MM.1S (cell line): ENCODE results near the gene TENM4.

Experiments used
- EZH2 ChIP-seq: fragments of 300-600 bp; sonication (generic); optimal IDR thresholded peaks from 2 replicates; pipeline ENCODE3; 2017; ENCODE audit warnings: low read depth, mild to moderate bottlenecking, antibody characterized with exemption, low read length, mixed read lengths
- EZH2phosphoT487 ChIP-seq: fragments of 300-600 bp; sonication (generic); IDR thresholded peaks from 2 replicates; pipeline ENCODE4 v1.6.1; 2018; ENCODE audit warnings: antibody characterized with exemption, low read length
- TF ChIP-seq, protein P1 (sequence below): fragments of 300-600 bp; sonication (generic); IDR thresholded peaks from 2 replicates; pipeline ENCODE4 v1.5.1; 2016; ENCODE audit warnings: antibody characterized with exemption, low read length, mixed read lengths

DNA sequence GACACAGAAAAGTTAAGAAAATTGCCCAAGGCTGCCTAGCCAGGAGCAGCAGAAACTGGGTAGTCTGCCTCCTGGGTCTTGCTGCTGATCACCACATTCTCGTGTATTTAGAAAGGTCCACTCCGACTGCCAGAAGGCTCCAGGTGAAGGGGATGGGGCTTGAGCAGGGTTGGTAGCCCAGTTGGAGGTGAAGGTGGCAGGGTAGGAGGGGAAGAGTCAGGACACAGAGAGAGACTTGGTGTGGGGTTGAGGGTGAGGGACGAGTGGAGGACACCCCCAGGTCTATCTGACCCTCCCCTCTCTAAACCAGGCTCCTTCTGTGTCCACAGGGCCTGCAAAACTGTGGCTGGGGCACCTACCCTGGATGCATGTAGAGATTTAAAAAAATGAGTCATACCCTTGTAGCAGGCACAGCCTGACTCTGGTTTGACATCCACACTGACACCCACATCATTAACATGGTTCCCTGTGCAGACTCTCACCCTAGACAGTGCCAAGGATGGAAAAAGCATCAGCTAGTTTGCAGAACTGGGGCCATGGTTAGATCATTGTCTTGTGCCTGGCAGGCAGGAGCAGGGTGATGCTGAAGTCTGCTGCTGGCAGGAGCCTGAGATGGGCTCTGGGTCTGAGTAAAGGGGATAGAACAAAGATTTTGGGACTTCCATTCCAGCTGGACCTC is 273.2 kb downstream of the TENM4 start:
- TF ChIP-seq, protein P1, sequence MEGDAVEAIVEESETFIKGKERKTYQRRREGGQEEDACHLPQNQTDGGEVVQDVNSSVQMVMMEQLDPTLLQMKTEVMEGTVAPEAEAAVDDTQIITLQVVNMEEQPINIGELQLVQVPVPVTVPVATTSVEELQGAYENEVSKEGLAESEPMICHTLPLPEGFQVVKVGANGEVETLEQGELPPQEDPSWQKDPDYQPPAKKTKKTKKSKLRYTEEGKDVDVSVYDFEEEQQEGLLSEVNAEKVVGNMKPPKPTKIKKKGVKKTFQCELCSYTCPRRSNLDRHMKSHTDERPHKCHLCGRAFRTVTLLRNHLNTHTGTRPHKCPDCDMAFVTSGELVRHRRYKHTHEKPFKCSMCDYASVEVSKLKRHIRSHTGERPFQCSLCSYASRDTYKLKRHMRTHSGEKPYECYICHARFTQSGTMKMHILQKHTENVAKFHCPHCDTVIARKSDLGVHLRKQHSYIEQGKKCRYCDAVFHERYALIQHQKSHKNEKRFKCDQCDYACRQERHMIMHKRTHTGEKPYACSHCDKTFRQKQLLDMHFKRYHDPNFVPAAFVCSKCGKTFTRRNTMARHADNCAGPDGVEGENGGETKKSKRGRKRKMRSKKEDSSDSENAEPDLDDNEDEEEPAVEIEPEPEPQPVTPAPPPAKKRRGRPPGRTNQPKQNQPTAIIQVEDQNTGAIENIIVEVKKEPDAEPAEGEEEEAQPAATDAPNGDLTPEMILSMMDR: no peak
- TF ChIP-seq EZH2phosphoT487 (no peak), EZH2 (no peak)
